Activated B cell treated with CpG ODN at 0.5 μM for 24 hours (primary cell): ENCODE measurements around the gene SLC3A2. TPM values are rescaled to one million over a fixed set of nuclear protein-coding genes. Genes with fewer than 3 reads are reported as not detected.
A peak's percentile ranks its signal among the peaks of the same experiment; 100 is the strongest.

Experiments used
- ATAC-seq: fragments of 200-7000 bp; cut with Tn5 transposase; one replicate; pipeline ENCODE4 v1.10.0; 2021; ENCODE audit warnings: low read depth, mild to moderate bottlenecking, moderate library complexity
- CTCF ChIA-PET: fragments of 350-600 bp; sonication (Branson Sonifier 250); formaldehyde crosslinking; loops from one replicate; lab custom pipeline; 2021; ENCODE audit warnings: antibody characterized with exemption; lab: Charles Lee
- POLR2A ChIA-PET: fragments of 350-600 bp; sonication (Branson Sonifier 250); formaldehyde crosslinking; loops from one replicate; lab custom pipeline; 2021; ENCODE audit warnings: antibody characterized with exemption; lab: Charles Lee
- DNase-seq: peaks from one replicate; pipeline ENCODE4 v3.0.0; 2022
- H3K27ac Mint-ChIP-seq: one replicate; pipeline ENCODE4 v1.8.0; 2020; ENCODE audit warnings: mixed read lengths
- H3K27me3 Mint-ChIP-seq: one replicate; pipeline ENCODE4 v1.8.0; 2021; ENCODE audit warnings: mixed read lengths
- H3K36me3 Mint-ChIP-seq: one replicate; pipeline ENCODE4 v1.8.0; 2021; ENCODE audit warnings: low read depth, mixed read lengths
- H3K4me1 Mint-ChIP-seq: one replicate; pipeline ENCODE4 v1.8.0; 2021; ENCODE audit warnings: mixed read lengths
- H3K4me3 Mint-ChIP-seq: one replicate; pipeline ENCODE4 v1.8.0; 2020; ENCODE audit warnings: mild to moderate bottlenecking, mixed read lengths
- H3K9me3 Mint-ChIP-seq: one replicate; pipeline ENCODE4 v1.8.0; 2020; ENCODE audit warnings: mixed read lengths
- CTCF ChIP-seq: fragments of 200-600 bp; IDR thresholded peaks from one replicate; pipeline ENCODE4 v1.8.0; 2022; ENCODE audit warnings: antibody characterized with exemption, mild to moderate bottlenecking
- intact Hi-C: fragments of 100-400 bp; cut with micrococcal nuclease; formaldehyde crosslinking; loops from one replicate; pipeline ENCODE4 v1.15.1; 2024
- total RNA-seq: library from RNA; stranded (reverse); gene quantifications from 2 replicates; pipeline ENCODE4 v1.2.3, GENCODE V29; 2022

Gene SLC3A2
- total RNA-seq, 1 donor from 2014 or later: 274 TPM

- intact Hi-C loops: loop anchor here (10.0 kb wide), 2 partner anchors 498 to 682 kb away; partner anchors contain the start of gene PLAAT2
- no peaks in the 10 kb centered on the region for H3K27me3 Mint-ChIP-seq
Measured at GRCh38 chr11:62882431-62882749, 1.7 kb downstream of the SLC3A2 start.

GRCh38 chr11:62882788-62883501, 2.2 kb downstream of the SLC3A2 start:
- no peak for ATAC-seq
- Mint-ChIP-seq H3K9me3 (no peaks in the 10 kb centered on the region), H3K27ac (peak overlapping the region; percentile 100), H3K4me3 (peak overlapping the region; percentile 100), H3K36me3 (peaks cover 75% of the 10 kb centered on the region), H3K27me3 (no peaks in the 10 kb centered on the region), H3K4me1 (peaks cover 46% of the 10 kb centered on the region)
- no peak for TF ChIP-seq CTCF
- ChIA-PET POLR2A (interaction anchor here (0.6 to 7.7 kb wide), 16 partner anchors 21 to 799 kb away, joined by 3 to 258 read pairs (median 30); partner anchors contain the start of genes BSCL2, C11orf98, CSKMT and EEF1G), CTCF (interaction anchor here (2.7 kb wide), 1 partner anchor 96 kb away, joined by 21 read pairs; the partner anchor contains the start of gene TMEM179B)
- intact Hi-C loops: loop anchor here (10.0 kb wide), 2 partner anchors 498 to 682 kb away; partner anchors contain the start of gene PLAAT2
- no peak for DNase-seq

More at GRCh38 chr11:62882431-62882749, 1.7 kb downstream of the SLC3A2 start:
- DNase-seq: no peak
- Mint-ChIP-seq H3K9me3 (no peaks in the 10 kb centered on the region), H3K4me3 (peak overlapping the region; percentile 100), H3K4me1 (peaks cover 46% of the 10 kb centered on the region), H3K36me3 (peaks cover 69% of the 10 kb centered on the region), H3K27ac (peak overlapping the region; percentile 100)
- CTCF ChIA-PET: interaction anchor here (2.7 kb wide), 1 partner anchor 96 kb away, joined by 21 read pairs; the partner anchor contains the start of gene TMEM179B
- no peak for ATAC-seq
- POLR2A ChIA-PET: interaction anchor here (0.5 to 7.7 kb wide), 24 partner anchors 12 to 800 kb away, joined by 3 to 258 read pairs (median 14); partner anchors contain the start of genes BSCL2, C11orf98, CSKMT and EEF1G
- no peak for TF ChIP-seq CTCF

GRCh38 chr11:62883673-62884072, 3.0 kb downstream of the SLC3A2 start:
- intact Hi-C loops: loop anchor here (10.0 kb wide), 2 partner anchors 499 to 681 kb away; partner anchors contain the start of gene PLAAT2
- Mint-ChIP-seq H3K4me1 (peaks cover 46% of the 10 kb centered on the region), H3K4me3 (peak overlapping the region; percentile 100), H3K27me3 (no peaks in the 10 kb centered on the region), H3K27ac (peak overlapping the region; percentile 100), H3K9me3 (no peaks in the 10 kb centered on the region), H3K36me3 (peaks cover 82% of the 10 kb centered on the region)
- CTCF ChIA-PET: interaction anchor here (2.0 kb wide), 1 partner anchor 14 kb away, joined by 5 read pairs; no protein-coding TSS in a partner anchor
- DNase-seq (no peak), ATAC-seq (no peak)
- POLR2A ChIA-PET: interaction anchor here (4.3 to 7.7 kb wide), 3 partner anchors 28 to 97 kb away, joined by 69 to 258 read pairs (median 155); partner anchors contain the start of genes TMEM179B and WDR74
- no peak for TF ChIP-seq CTCF

- TF ChIP-seq CTCF: no peak
- DNase-seq: no peak
- POLR2A ChIA-PET: interaction anchor here (0.6 to 7.7 kb wide), 6 partner anchors 28 to 293 kb away, joined by 3 to 258 read pairs (median 6); partner anchors contain the start of gene WDR74
- intact Hi-C loops: loop anchor here (10.0 kb wide), 2 partner anchors 500 to 680 kb away; partner anchors contain the start of gene PLAAT2
- H3K36me3 Mint-ChIP-seq: peaks cover 96% of the 10 kb centered on the region
- H3K27ac Mint-ChIP-seq: no peak overlapping the region
- no peaks in the 10 kb centered on the region for H3K27me3 Mint-ChIP-seq
- no peaks in the 10 kb centered on the region for H3K9me3 Mint-ChIP-seq
- peak overlapping the region; percentile 35 for H3K4me3 Mint-ChIP-seq
- CTCF ChIA-PET: interaction anchor here (1.6 to 2.0 kb wide), 2 partner anchors 12 to 21 kb away, joined by 3 to 5 read pairs; no protein-coding TSS in a partner anchor
- peaks cover 38% of the 10 kb centered on the region for H3K4me1 Mint-ChIP-seq
- no peak for ATAC-seq
Measured at GRCh38 chr11:62885137-62885750, 4.5 kb downstream of the SLC3A2 start.
